ENCODE measurements around the gene NEURL1B.

GRCh38 chr5:172606156-172606785, 34.8 kb upstream of the NEURL1B start:
- TF ChIP-seq POLR2A (IDR thresholded peaks at IDR 0.05) (no peak), CTCF (IDR thresholded peaks at IDR 0.05) (no peak)

Data from right lobe of liver (tissue), 4 donors.